Adrenal gland (tissue), 5 donors: ENCODE results near the gene RBFOX1.

Experiments
- POLR2A ChIP-seq, 2 donors: fragments of 450-650 bp; IDR thresholded peaks; one replicate each; pipeline ENCODE4 v1.6.1; 2017; ENCODE audit warnings: antibody characterized with exemption in 2 of 2, mild to moderate bottlenecking in 2 of 2, moderate library complexity in 1 of 2
- TF ChIP-seq, protein P1 (sequence below), 6 experiments: fragments of 450-650 bp in 4 of 6; fragments of 200-600 bp in 2 of 6; sonication (generic) in 1 of 6; IDR thresholded peaks; 1 replicate in 5 of 6; 2 replicates in 1 of 6; pipeline versions ENCODE4 v1.5.1 to v1.8.0; 2016 to 2021; ENCODE audit warnings: antibody characterized with exemption in 6 of 6, mild to moderate bottlenecking in 2 of 6, moderate library complexity in 1 of 6
- donor health status: DM: no; HTN: no; CAD: no.

DNA sequence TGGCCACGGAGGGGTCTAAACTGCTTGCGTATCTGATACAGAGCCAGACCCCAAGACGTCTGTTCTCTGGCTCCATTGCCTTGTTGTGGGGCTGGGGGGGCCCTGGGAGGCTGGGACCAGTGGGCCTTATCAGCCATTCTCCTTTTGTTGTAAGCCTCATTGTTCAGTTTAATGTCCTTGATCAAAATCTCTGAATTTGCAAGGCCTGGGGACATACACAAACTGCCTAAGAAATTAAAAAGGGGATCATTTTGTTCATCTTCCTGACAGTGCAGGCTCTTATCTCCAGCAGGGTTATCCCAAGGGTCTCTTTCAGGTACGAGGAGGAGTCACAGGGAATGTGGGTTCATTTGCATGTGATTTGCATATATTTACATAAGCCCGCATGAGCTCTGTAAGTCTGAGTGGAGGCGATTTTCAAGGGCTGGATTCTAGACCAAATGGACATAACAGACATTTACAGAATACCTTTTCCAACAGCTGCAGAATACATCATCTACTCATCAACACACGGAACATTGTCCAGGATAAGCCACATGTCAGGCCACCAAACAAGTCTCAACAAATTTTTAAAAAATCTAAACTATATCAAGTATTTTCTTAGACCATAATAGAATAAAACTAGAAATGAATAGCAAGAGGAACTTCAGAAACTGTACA is 269.8 kb downstream of the RBFOX1 start:
- TF ChIP-seq POLR2A (IDR thresholded peaks at IDR 0.05), result no peak
- TF ChIP-seq, protein P1, sequence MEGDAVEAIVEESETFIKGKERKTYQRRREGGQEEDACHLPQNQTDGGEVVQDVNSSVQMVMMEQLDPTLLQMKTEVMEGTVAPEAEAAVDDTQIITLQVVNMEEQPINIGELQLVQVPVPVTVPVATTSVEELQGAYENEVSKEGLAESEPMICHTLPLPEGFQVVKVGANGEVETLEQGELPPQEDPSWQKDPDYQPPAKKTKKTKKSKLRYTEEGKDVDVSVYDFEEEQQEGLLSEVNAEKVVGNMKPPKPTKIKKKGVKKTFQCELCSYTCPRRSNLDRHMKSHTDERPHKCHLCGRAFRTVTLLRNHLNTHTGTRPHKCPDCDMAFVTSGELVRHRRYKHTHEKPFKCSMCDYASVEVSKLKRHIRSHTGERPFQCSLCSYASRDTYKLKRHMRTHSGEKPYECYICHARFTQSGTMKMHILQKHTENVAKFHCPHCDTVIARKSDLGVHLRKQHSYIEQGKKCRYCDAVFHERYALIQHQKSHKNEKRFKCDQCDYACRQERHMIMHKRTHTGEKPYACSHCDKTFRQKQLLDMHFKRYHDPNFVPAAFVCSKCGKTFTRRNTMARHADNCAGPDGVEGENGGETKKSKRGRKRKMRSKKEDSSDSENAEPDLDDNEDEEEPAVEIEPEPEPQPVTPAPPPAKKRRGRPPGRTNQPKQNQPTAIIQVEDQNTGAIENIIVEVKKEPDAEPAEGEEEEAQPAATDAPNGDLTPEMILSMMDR (IDR thresholded peaks at IDR 0.05), result no peak
